Retinal pigment epithelial cell (primary cell): ENCODE measurements around the gene TM4SF18.

Experiments used
- DNase-seq: peaks from one replicate; pipeline ENCODE4 v3.0.0-alpha.2; 2010; ENCODE audit warnings: low read depth
- H3K4me3 ChIP-seq: 2 replicates; pipeline ENCODE4 v1.5.1; 2011; ENCODE audit warnings: mild to moderate bottlenecking, low read length, control low read depth, moderate library complexity
- TF ChIP-seq, protein P1 (sequence below): conservative IDR thresholded peaks from 2 replicates; pipeline ENCODE4 v1.5.1; 2011; ENCODE audit warnings: low read depth, low read length, control low read depth, inconsistent platforms

The TM4SF18 gene

GRCh38 chr3:149273096-149273751, 60.2 kb downstream of the TM4SF18 start:
- no peak overlapping the region for H3K4me3 ChIP-seq
- peak; percentile 69 for DNase-seq
- TF ChIP-seq, protein P1, sequence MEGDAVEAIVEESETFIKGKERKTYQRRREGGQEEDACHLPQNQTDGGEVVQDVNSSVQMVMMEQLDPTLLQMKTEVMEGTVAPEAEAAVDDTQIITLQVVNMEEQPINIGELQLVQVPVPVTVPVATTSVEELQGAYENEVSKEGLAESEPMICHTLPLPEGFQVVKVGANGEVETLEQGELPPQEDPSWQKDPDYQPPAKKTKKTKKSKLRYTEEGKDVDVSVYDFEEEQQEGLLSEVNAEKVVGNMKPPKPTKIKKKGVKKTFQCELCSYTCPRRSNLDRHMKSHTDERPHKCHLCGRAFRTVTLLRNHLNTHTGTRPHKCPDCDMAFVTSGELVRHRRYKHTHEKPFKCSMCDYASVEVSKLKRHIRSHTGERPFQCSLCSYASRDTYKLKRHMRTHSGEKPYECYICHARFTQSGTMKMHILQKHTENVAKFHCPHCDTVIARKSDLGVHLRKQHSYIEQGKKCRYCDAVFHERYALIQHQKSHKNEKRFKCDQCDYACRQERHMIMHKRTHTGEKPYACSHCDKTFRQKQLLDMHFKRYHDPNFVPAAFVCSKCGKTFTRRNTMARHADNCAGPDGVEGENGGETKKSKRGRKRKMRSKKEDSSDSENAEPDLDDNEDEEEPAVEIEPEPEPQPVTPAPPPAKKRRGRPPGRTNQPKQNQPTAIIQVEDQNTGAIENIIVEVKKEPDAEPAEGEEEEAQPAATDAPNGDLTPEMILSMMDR = peak; percentile 95

DNA sequence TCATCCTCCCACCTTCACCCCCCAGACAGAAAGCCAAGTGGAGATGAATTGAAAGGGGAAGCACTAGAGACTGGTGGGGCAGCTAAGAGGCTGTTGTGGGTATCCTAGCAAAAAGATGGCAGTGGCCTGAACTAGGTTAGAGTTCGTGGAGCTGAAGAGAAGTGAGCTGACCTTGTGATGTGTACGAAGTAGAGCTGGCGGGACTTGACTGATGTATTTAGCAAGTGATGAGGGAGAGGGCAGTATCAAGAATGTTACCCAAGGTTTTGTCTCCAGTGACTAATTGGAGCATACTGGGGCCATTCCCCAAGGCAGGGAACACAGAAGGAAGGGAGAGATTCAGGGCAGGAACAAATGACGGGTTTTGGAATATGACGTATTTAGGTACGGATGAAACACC, 61.8 kb downstream of the TM4SF18 start:
- TF ChIP-seq, protein P1 = no peak
- no peak for DNase-seq
- no peak overlapping the region for H3K4me3 ChIP-seq

DNA sequence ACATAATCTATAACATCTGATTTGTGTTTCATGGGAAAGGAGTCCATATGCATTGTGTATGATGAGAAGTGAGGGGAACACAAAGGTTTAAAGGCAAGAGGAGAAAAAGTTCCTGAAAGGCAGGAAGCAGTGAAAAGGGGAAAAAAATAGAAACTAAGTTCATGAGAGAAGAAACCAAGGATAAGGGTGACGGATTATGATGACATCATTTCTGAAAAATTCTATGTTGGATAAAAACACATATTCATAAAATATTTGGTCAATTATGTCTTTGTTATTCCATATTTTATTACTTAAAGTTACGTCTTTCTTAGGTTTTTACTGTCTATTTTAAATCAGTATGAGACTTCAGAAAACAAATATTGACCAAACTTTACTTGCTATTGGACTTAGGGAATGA, 63.3 kb downstream of the TM4SF18 start:
- no peak overlapping the region for H3K4me3 ChIP-seq
- TF ChIP-seq, protein P1 = no peak
- no peak for DNase-seq

DNA sequence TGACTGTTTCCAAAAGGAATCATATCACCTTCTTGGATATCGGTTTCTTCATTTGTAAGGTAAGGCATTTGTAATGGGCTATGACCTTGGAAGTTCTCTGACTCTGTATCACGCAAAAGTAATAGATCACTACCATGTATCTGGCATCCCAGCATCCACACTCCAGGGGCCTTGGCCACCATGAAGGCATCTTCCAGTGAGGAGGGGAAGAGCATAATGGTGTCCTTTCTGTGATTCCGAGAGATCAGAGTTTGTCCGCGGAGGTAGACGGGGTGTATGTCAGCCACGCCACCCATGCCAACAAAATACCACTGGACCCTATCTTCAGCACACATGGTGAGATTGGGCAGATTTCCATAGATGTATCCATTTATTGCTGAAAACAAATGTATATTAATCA, 63.7 kb downstream of the TM4SF18 start:
- no peak overlapping the region for H3K4me3 ChIP-seq
- DNase-seq = no peak
- TF ChIP-seq, protein P1 = no peak
